ENCODE data around the gene CHST4.
"Not testable (repeated sequence)": the region's sequence is repeated elsewhere in the genome, so short reads cannot be mapped to it uniquely, and the experiment has no call there.

CHST4 gene

DNA sequence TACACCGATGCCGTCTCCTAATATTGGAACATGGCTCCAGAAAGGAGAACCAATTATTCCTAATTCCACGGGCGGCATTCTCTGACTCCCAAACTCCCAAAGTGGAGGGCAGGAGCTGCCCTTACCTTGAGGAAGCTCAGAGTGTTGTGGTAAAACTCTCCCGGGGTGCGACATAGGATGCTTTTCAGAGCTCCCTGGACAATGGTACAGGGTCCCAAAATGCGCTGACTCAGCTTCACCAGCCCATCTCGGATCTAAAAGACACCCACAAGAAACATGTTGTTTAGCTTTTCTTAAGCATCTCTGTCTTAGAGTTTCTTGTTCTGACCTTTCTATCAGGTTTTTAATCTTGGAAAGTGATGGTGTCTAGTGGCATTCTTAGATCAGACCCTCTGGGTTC is 43.9 kb downstream of the CHST4 start:
- no peak for DNase-seq

DNA sequence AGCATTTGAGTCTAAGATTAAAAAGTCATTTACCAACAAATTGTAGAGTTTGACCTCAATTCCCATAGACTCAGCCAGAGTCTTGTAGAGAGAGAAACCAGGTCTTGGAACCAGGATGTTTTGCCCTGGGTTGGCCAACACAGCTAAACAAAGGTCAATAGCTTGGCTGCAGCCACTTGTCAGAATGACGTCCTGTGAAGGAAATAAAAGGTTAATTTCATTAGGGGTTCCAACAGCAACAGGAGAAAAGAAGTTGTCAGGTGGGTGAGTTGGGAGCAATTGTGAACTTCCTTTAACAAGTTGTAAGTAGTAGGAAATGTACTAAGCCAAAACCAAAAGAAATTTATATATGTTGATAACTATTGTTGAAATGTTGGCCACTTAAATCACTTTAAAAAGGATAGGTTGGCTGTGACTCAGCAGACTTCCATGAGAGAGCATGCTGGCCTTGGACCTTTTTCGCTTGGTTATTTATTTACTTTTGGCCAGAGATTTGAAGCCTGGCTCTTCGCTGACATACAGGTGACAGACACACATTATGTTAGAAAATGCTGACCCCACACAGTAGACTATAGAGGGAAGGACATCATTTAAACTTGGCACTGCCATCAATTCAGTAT is 46.4 kb downstream of the CHST4 start:
- no peak for DNase-seq

DNA sequence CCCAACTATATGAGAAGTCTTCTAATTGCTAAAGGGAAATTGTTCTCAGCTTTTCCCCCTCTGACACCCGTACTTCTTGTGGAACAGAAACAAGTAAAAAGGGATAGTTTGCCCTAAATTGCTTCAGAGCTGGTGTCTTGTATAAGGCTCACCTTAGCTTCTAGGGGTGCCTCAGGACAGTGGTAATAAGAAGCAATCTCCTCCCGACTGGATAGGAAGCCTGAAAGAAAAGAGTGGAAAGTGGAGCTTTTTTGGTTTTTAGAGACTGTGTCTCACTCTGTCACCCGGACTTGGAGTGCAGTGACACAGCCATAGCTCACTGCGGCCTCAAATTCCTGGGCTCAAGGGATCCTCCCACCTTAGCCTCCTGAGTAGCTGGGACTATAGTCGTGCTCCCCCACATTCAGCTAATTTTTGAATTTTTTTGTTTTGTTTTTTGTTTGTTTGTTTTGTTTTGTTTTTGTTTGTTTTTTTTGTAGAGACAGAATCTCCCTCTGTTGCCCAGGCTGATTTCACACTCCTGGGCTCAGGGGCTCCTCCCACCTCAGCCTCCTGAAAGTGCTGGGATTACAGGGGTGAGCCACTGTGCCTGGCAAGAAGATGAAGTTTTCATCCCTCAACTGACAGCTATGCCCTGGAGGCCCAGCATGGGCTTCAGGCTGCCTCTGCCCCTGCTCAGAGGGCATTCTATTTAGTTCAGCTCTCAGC is 47.3 kb downstream of the CHST4 start:
- DNase-seq = no peak

DNA sequence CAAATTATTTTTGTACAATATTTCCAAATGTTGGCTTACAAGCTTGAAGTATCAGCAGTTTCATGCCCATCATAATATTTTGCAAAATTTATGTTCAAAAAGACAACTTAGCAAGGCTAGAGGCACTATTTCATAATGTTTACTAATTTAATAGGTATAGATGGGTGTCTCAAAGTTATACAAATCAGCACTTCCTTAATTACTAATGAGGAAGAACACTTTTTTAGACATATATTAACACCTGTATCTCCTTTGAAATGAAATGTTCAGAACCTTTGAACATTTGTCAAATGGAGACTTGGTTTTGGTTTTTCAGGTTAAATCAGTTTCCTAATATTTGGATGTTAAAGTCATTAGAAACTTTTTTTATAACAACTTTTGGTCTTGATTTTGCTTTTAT is 48.5 kb downstream of the CHST4 start:
- no peak for DNase-seq

DNA sequence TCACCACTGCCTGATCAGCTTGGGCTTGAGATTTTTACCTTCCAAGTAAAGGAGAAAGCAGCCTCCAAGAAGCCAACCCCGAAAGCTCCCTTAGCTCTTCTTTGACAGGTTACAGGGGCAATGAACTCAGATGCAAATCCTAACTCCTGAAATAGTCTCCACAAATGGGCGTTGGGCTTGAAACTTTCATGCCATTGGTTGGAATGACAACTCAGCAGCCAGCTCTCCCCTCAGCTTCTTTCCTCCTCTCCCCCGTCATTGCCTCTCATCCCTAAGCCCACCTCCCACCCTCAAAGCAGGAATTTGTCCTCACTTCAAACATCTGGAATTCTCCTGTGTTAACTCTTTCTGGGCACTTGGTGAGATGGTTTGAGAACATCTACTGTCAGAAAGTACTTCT is 50.7 kb downstream of the CHST4 start, which contains the start of gene TAT:
TSS of gene TAT (minus strand) at position 122 of the 400 bp plus-strand sequence. CDS start 677 bp downstream, outside the sequence.
- DNase-seq = no peak

DNA sequence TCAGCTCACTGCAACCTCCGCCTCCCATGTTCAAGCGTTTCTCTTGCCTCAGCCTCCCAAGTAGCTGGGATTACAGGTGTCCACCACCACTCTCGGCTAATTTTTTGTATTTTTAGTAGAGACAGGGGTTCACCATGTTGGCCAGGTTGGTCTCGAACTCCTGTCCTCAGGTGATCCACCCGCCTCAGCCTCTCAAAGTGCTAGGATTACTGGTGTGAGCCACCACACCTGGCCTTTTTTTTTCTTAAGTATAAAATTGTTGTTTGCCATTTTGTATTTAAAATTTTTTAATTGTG is 56.3 kb downstream of the CHST4 start:
- not testable (repeated sequence) for DNase-seq

DNA sequence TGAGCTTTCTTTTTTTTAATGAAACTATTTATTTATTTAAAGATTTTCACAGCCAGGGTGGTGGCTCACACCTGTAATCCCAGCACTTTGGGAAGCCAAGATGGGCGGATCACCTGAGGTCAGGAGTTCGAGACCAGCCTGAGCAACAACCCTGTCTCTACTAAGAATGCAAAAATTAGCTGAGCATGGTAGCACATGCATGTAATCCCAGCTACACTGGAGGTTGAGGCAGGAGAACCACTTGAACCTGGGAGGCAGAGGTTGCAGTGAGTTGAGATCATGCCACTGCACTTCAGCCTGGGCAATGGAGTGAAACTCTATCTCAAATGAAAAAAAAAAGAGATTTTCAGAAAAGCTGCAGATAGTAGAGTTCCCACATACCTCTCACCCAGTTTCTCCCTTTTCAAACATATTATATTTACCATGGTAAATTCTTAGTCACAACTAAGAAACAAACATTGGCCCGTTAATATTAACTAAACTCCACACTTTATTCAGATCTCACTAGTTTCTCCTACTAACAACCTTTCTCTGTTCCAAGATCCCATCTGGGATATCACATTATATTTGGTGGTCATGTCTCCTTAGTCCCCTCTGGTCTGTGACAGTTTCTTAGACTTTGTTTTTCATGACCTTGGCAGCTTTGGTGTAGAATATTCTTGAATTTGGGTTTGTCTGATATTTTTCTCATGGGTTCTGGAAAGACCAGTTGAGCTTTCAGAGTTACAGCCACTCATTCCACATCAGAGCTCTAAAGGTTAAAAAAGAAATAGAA is 58.5 kb downstream of the CHST4 start:
- no peak for DNase-seq

DNA sequence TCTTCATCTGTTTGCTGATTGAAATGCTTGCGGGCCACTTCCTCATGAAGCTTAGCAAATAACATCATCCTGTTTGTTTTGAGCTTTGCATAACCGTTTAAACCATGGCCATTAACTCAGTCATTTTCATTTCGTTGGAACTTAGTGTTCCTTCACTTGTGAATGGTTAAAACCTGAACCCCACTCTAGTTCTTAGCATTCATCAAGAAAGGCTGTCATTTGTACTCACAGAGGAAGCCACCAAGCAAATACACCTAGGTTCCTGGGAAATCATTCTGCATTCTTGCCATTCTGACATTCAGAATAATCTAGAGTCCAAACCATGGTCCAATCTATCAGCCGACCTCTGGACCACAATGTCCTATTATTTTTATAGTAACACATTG is 59.1 kb downstream of the CHST4 start:
- no peak for DNase-seq
